IMR-90 (cell line): ENCODE measurements around the gene NSUN6. TPM values are rescaled to one million over a fixed set of nuclear protein-coding genes. Genes with fewer than 3 reads are reported as not detected.

Experiments used
- ATAC-seq: fragments of 200-7000 bp; cut with Tn5 transposase; 2 replicates; pipeline ENCODE4 v1.9.1; 2020; ENCODE audit warnings: low read depth, mild to moderate bottlenecking, moderate library complexity
- BruUV-seq: library from RNA; stranded (reverse); fragments of 400-500 nt; replicated peaks from 2 replicates; lab custom pipeline; 2021; lab: Mats Ljungman, UMichigan
- CTCF ChIA-PET: fragments of 300-600 bp; formaldehyde crosslinking; extraction: SDS; loops from one replicate; lab custom pipeline; 2021; ENCODE audit warnings: antibody characterized with exemption; lab: Yijun Ruan, JAX
- POLR2A ChIA-PET: fragments of 300-600 bp; sonication (Branson Sonifier 250); formaldehyde crosslinking; loops from one replicate; lab custom pipeline; 2022; ENCODE audit warnings: antibody characterized with exemption; ENCODE audit not compliant: unreplicated experiment; lab: Charles Lee
- DNase-seq: peaks from one replicate; pipeline ENCODE4 v3.0.0; 2013
- H2AFZ ChIP-seq: replicated peaks from 2 replicates; pipeline ENCODE3; 2013; ENCODE audit warnings: low read length, mild to moderate bottlenecking; ENCODE audit not compliant: poor library complexity
- H2AK5ac ChIP-seq: 2 replicates; pipeline ENCODE4 v1.6.1; 2013; ENCODE audit warnings: low read depth, low read length, inconsistent platforms
- H2AK9ac ChIP-seq: replicated peaks from 2 replicates; pipeline ENCODE3; 2013; ENCODE audit warnings: mild to moderate bottlenecking, low read depth, low read length, moderate library complexity; ENCODE audit not compliant: poor library complexity
- H2BK120ac ChIP-seq: 2 replicates; pipeline ENCODE4 v1.6.1; 2013; ENCODE audit warnings: low read depth, low read length, inconsistent platforms
- H2BK15ac ChIP-seq: 3 replicates; pipeline ENCODE4 v1.6.1; 2013; ENCODE audit warnings: low read depth, low read length, inconsistent platforms
- H2BK20ac ChIP-seq: 2 replicates; pipeline ENCODE4 v1.6.1; 2013; ENCODE audit warnings: low read depth, mild to moderate bottlenecking, inconsistent platforms, low read length, moderate library complexity
- H2BK5ac ChIP-seq: 2 replicates; pipeline ENCODE4 v1.6.1; 2013; ENCODE audit warnings: mild to moderate bottlenecking, low read depth, low read length, inconsistent platforms; ENCODE audit not compliant: poor library complexity, severe bottlenecking
- H3K14ac ChIP-seq: replicated peaks from 2 replicates; pipeline ENCODE4 v1.6.1; 2013; ENCODE audit warnings: low read depth, low read length, inconsistent platforms
- H3K18ac ChIP-seq: 2 replicates; pipeline ENCODE4 v1.6.1; 2013; ENCODE audit warnings: low read depth, low read length, control low read depth
- H3K23ac ChIP-seq: 2 replicates; pipeline ENCODE4 v1.6.1; 2013; ENCODE audit warnings: low read depth, low read length, inconsistent platforms
- H3K27ac ChIP-seq: 2 replicates; pipeline ENCODE4 v1.5.1; 2013; ENCODE audit warnings: mild to moderate bottlenecking, control low read depth, low read length; ENCODE audit not compliant: insufficient read depth
- H3K27me3 ChIP-seq: 2 replicates; pipeline ENCODE4 v1.6.1; 2013; ENCODE audit warnings: low read length; ENCODE audit not compliant: control insufficient read depth, insufficient read depth
- H3K36me3 ChIP-seq: 2 replicates; pipeline ENCODE4 v1.6.1; 2013; ENCODE audit warnings: low read length, mixed read lengths; ENCODE audit not compliant: control insufficient read depth, insufficient read depth
- H3K4ac ChIP-seq: 2 replicates; pipeline ENCODE4 v1.6.1; 2013; ENCODE audit warnings: low read depth, low read length, inconsistent platforms
- H3K4me1 ChIP-seq: 2 replicates; pipeline ENCODE4 v1.6.1; 2013; ENCODE audit warnings: low read length, mixed read lengths; ENCODE audit not compliant: control insufficient read depth, insufficient read depth
- H3K4me2 ChIP-seq: 2 replicates; pipeline ENCODE4 v1.6.1; 2013; ENCODE audit warnings: low read depth, mild to moderate bottlenecking, control low read depth, low read length, moderate library complexity
- H3K4me3 ChIP-seq: 2 replicates; pipeline ENCODE4 v1.5.1; 2013; ENCODE audit warnings: low read depth, mild to moderate bottlenecking, control low read depth, low read length, moderate library complexity; ENCODE audit not compliant: insufficient read depth
- H3K56ac ChIP-seq: 2 replicates; pipeline ENCODE4 v1.6.1; 2013; ENCODE audit warnings: low read length, inconsistent platforms; ENCODE audit not compliant: insufficient read depth; ENCODE audit errors: extremely low read depth
- H3K79me1 ChIP-seq, 2 experiments: 2 replicates each; pipeline ENCODE4 v1.6.1; 2013; ENCODE audit warnings: low read length in 2 of 2, inconsistent platforms in 1 of 2, low read depth in 1 of 2
- H3K9ac ChIP-seq: 2 replicates; pipeline ENCODE4 v1.6.1; 2013; ENCODE audit warnings: low read depth, low read length, control low read depth
- H3K9me1 ChIP-seq: 2 replicates; pipeline ENCODE4 v1.6.1; 2013; ENCODE audit warnings: low read length, inconsistent platforms; ENCODE audit not compliant: insufficient read depth
- H3K9me3 ChIP-seq: 2 replicates; pipeline ENCODE4 v1.6.1; 2013; ENCODE audit warnings: low read length; ENCODE audit not compliant: control insufficient read depth, insufficient read depth
- H4K20me1 ChIP-seq: 2 replicates; pipeline ENCODE4 v1.6.1; 2013; ENCODE audit warnings: low read length, inconsistent platforms; ENCODE audit not compliant: insufficient read depth
- H4K5ac ChIP-seq: 2 replicates; pipeline ENCODE4 v1.6.1; 2013; ENCODE audit warnings: mild to moderate bottlenecking, low read depth, low read length, control low read depth
- H4K8ac ChIP-seq, 2 experiments: 2 replicates each; pipeline ENCODE4 v1.6.1; 2013; ENCODE audit warnings: low read depth in 2 of 2, low read length in 2 of 2, control low read depth in 1 of 2, inconsistent platforms in 1 of 2
- H4K91ac ChIP-seq: 2 replicates; pipeline ENCODE4 v1.6.1; 2013; ENCODE audit warnings: low read depth, low read length, inconsistent platforms; ENCODE audit not compliant: insufficient read depth
- ELK1 ChIP-seq: fragments of 150-350 bp; IDR thresholded peaks from 2 replicates; pipeline ENCODE4 v1.6.1; 2016; ENCODE audit warnings: low read depth, mild to moderate bottlenecking, low read length, moderate library complexity, borderline replicate concordance
- MAFK ChIP-seq: IDR thresholded peaks from 2 replicates; pipeline ENCODE4 v1.6.1; 2012; ENCODE audit warnings: low read depth, low read length, improper control_type of control experiment
- USF2 ChIP-seq: fragments of 150-350 bp; IDR thresholded peaks from 2 replicates; pipeline ENCODE4 v1.6.1; 2017; ENCODE audit warnings: mild to moderate bottlenecking, antibody characterized with exemption, low read length, low read depth
- dilution Hi-C: fragments of 300-500 bp; cut with HindIII; formaldehyde crosslinking; loops from one replicate; pipeline ENCODE4 v1.14.3; 2018; ENCODE audit warnings: low sequenced_read_pairs; ENCODE audit not compliant: unreplicated experiment
- in situ Hi-C: fragments of 300-500 bp; cut with MboI; formaldehyde crosslinking; loops from 3 replicates; pipeline ENCODE4 v1.14.3; 2019; ENCODE audit warnings: low sequenced_read_pairs, inconsistent platforms, mixed read lengths
- intact Hi-C: fragments of 100-400 bp; cut with micrococcal nuclease; formaldehyde crosslinking; loops from 2 replicates; pipeline ENCODE4 v1.10.0; 2022
- polyA plus RNA-seq, 3 experiments: library from polyadenylated mRNA; depleted of rRNA; stranded (reverse); fragments of >200 nt; gene quantifications; 2 replicates each; pipeline ENCODE4 v1.2.3, GENCODE V29; 2012; ENCODE audit warnings: low replicate concordance in 1 of 3
- total RNA-seq: library from RNA; depleted of rRNA; stranded (reverse); fragments of >200 nt; gene quantifications from 2 replicates; pipeline ENCODE4 v1.2.3, GENCODE V29; 2012
- TF ChIP-seq, protein P1 (sequence below): conservative IDR thresholded peaks from 2 replicates; pipeline ENCODE4 v1.5.1; 2012; ENCODE audit warnings: mild to moderate bottlenecking, low read depth, low read length, improper control_type of control experiment

The NSUN6 gene
- total and polyA plus RNA-seq, 2 of the 4 experiments (the other 2 are of a cell fraction): 4.6 to 11.5 TPM

DNA sequence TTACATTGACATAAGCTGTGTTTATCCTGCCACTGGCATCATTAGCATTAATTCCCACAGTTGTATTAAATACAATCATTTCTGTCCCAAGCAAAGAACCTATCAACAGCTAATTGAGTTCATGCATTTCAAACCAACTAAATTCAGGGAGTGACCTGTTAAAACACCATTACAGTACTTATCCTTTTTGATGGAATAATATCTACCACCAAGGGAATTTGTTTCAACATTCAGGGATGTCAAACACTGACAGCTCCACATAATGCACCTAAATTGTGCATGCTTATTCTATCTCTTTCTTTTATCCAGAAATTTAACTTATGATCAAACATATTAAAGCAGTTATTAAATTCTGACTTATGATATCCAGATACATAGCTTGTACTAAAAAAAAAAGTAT lies 136.8 kb downstream of the NSUN6 start:
- ChIA-PET POLR2A (no interaction called here), CTCF (interaction anchor here (0.6 to 1.1 kb wide), 4 partner anchors 18 to 1711 kb away, joined by 3 read pairs; no protein-coding TSS in a partner anchor)
- Histone ChIP-seq H3K9me3 (no peaks in the 10 kb centered on the region), H3K27ac (no peak overlapping the region), H3K56ac (no peak overlapping the region), H2AK5ac (no peak overlapping the region), H2BK5ac (no peak overlapping the region), H2BK20ac (no peak overlapping the region), H3K18ac (no peak overlapping the region), H2BK120ac (no peak overlapping the region), H4K8ac (no peak overlapping the region), H3K4me3 (no peak overlapping the region), H4K91ac (no peak overlapping the region), H3K4me1 (no peaks in the 10 kb centered on the region), H3K9me1 (no peaks in the 10 kb centered on the region), H2BK15ac (no peak overlapping the region), H3K23ac (no peak overlapping the region), H3K4ac (no peak overlapping the region), H3K4me2 (no peak overlapping the region), H4K5ac (no peak overlapping the region), H3K9ac (no peak overlapping the region), H4K20me1 (no peaks in the 10 kb centered on the region), H3K36me3 (no peaks in the 10 kb centered on the region), H2AK9ac (no peak overlapping the region), H3K27me3 (no peaks in the 10 kb centered on the region), H2AFZ (no peak overlapping the region), H3K79me1 (no peaks in the 10 kb centered on the region), H3K14ac (no peak overlapping the region)
- dilution Hi-C loops: no loop called here
- ATAC-seq (no peak), DNase-seq (no peak)
- intact Hi-C loops: no loop called here
- in situ Hi-C loops: no loop called here
- TF ChIP-seq ELK1 (no peak), USF2 (no peak), MAFK (no peak)
- TF ChIP-seq, protein P1, sequence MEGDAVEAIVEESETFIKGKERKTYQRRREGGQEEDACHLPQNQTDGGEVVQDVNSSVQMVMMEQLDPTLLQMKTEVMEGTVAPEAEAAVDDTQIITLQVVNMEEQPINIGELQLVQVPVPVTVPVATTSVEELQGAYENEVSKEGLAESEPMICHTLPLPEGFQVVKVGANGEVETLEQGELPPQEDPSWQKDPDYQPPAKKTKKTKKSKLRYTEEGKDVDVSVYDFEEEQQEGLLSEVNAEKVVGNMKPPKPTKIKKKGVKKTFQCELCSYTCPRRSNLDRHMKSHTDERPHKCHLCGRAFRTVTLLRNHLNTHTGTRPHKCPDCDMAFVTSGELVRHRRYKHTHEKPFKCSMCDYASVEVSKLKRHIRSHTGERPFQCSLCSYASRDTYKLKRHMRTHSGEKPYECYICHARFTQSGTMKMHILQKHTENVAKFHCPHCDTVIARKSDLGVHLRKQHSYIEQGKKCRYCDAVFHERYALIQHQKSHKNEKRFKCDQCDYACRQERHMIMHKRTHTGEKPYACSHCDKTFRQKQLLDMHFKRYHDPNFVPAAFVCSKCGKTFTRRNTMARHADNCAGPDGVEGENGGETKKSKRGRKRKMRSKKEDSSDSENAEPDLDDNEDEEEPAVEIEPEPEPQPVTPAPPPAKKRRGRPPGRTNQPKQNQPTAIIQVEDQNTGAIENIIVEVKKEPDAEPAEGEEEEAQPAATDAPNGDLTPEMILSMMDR: no peak
- BruUV-seq: no TSS peak
